ENCODE data around the gene BMF. TPM values are rescaled to one million over a fixed set of nuclear protein-coding genes. Genes with fewer than 3 reads are reported as not detected.
A peak's percentile ranks its signal among the peaks of the same experiment; 100 is the strongest.

BMF gene
- total RNA-seq, 1 experiment from 2014 or later: 6.7 TPM

DNA sequence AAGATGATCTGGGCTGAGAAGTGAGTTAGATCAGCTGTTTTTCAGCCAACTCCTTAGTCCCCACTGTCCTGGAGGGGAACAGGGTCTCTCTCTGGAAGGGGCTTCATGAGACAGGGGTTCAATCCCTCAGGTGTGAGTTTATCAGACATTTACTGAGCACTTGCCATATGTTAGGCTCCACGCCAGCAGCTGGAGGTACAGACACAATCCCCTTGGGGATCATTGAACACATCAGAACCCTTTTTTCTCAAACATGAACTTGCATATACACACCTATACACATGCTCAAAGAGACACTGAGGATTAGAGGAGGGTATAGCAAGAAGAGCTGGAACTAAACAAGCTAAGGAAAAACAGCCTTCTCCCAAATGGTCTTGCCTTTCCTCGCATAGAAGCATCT lies 5.5 kb upstream of the BMF start:
- no peaks in the 10 kb centered on the region for H3K36me3 ChIP-seq
- no peak overlapping the region for H3K27ac ChIP-seq
- no peak overlapping the region for H3K4me3 ChIP-seq
- 0 out of 2 replicates have a peak, but pooled peaks cover 6% of the 10 kb centered on the region for H3K4me1 ChIP-seq
- H3K27me3 ChIP-seq: no peaks in the 10 kb centered on the region
- no peaks in the 10 kb centered on the region for H3K9me3 ChIP-seq (replicated peaks)
- no peak for DNase-seq

DNA sequence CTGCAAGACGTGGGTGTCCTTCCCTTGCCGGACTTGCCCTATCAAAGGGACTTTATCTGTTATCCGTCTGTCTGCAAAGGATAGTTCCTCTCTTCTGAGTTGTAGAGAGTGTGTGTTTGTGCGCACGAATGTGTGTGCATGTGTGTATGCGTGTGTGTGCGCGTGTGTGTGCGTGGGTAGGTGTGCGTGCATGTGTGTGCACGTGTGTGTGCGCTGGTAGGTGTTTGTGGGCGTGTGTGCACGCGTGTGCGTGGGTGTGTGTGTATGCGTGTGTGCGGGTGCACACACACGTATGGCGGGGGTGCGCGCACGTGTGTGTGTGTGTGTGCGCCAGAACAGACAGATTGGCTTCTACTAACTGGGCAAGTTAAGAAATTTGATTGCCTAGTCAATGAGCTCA lies 4.1 kb upstream of the BMF start:
- H3K27ac ChIP-seq: no peak overlapping the region

DNA sequence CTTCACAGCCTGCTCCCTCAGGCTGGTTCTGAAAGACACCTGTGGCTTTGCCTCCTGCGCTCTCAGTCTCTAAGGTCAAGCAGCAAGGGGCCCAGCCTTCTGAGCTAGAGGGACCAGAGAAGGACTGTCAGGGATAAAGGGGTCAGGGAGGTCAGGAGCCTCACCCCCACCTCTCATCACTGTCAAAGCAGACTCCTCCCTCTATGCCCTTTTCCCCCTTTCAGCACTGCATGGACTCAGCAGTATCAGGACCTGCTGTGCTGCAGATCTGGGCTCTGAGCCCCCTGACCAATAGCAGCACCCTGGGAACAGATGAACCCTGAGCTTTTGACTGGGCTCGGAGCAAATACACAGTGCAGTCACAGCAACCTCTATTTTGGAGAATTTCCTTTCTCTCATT lies 3.2 kb upstream of the BMF start:
- no peaks in the 10 kb centered on the region for H3K27me3 ChIP-seq
- no peaks in the 10 kb centered on the region for H3K36me3 ChIP-seq
- H3K9me3 ChIP-seq (replicated peaks): no peaks in the 10 kb centered on the region
- no peak overlapping the region for H3K27ac ChIP-seq
- no peak for DNase-seq
- peaks cover 15% of the 10 kb centered on the region for H3K4me1 ChIP-seq
- H3K4me3 ChIP-seq: no peak overlapping the region

More for the DNA sequence above, 4.1 kb upstream of the BMF start:
- H3K27me3 ChIP-seq: no peaks in the 10 kb centered on the region
- no peak for DNase-seq
- no peak overlapping the region for H3K4me3 ChIP-seq
- peaks cover 6% of the 10 kb centered on the region; the same call in 1 of the 2 replicates for H3K4me1 ChIP-seq
- no peaks in the 10 kb centered on the region for H3K36me3 ChIP-seq
- no peaks in the 10 kb centered on the region for H3K9me3 ChIP-seq (replicated peaks)

DNA sequence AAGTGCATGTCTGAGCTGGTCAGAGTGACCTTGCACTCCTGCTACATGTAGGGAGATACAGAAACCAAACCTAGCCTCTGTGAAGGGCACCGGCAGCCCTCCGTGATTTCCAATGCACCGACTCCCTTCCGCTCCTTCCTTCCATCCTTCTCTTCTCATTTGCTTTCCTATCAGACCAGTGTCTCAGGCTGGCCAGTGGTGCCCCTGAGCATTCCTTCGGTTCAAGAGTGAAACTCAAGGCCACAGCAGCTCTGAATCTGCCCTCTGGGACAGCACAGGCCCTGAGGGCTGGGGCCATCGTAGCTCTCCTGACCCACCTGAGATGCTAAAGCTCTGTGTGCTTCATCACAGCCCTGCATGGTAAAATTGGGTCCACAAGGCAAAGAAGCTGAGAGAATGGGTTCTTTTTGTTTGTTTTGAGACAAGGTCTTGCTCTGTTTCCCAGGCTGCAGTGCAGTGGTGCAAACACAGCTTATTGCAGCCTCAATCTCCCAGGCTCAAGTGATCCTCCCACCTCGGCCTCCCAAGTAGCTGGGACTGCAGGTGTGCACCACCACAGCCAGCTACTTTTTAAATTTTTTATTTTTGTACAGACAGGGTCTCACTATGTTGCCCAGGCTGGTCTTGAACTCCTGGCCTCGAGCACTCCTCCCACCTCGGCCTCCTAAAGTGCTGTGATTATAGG lies 2.3 kb upstream of the BMF start:
- DNase-seq: no peak
- Histone ChIP-seq H3K4me1 (peaks cover 20% of the 10 kb centered on the region), H3K36me3 (no peaks in the 10 kb centered on the region), H3K27ac (no peak overlapping the region), H3K4me3 (no peak overlapping the region), H3K9me3 (replicated peaks) (no peaks in the 10 kb centered on the region), H3K27me3 (no peaks in the 10 kb centered on the region)

DNA sequence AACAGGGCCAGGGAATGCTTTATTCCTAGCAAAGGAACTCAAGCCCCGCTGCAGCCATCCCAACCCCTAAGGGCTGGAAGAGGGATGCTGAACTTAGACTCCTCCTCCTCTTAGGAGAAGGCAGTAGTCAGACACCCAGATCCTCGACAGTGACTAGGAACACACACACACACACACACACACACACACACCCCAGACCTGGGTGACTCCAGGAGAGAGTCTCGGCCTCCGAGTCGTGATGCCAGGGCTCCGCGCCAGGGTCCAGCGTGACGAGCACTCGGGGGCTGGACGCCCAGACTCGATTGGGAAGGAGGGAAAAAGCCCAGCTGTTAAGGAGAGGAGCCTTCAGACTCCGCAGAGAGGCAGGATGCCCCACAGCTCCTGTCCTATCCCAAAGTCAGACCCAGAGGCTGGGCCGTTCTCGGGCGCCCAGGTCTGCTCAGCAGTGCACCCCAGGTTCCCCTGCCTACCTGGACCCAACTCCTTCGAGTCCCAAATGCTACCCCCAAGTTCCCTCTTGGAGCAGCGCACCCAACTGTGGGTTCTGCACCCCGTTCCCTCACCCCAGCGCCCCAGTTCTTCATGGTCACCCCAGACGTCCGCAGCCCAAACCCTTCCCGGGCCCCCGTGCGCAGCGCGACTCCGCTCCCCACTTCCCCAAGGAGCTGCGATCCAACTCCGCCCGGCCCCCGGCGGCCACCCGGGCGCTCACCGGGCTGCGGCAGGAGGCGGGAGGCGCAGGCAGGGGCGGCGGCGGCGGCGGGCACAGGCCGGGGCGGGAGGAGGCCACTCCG lies 421 bp downstream of the BMF start:
- no peaks in the 10 kb centered on the region for H3K36me3 ChIP-seq
- peaks cover 37% of the 10 kb centered on the region for H3K4me1 ChIP-seq
- no peaks in the 10 kb centered on the region for H3K9me3 ChIP-seq (replicated peaks)
- peak; percentile 59 to 62 for DNase-seq
- peak overlapping the region; percentile 66 for H3K4me3 ChIP-seq
- H3K27ac ChIP-seq: peak overlapping the region; percentile 48
- no peaks in the 10 kb centered on the region for H3K27me3 ChIP-seq

DNA sequence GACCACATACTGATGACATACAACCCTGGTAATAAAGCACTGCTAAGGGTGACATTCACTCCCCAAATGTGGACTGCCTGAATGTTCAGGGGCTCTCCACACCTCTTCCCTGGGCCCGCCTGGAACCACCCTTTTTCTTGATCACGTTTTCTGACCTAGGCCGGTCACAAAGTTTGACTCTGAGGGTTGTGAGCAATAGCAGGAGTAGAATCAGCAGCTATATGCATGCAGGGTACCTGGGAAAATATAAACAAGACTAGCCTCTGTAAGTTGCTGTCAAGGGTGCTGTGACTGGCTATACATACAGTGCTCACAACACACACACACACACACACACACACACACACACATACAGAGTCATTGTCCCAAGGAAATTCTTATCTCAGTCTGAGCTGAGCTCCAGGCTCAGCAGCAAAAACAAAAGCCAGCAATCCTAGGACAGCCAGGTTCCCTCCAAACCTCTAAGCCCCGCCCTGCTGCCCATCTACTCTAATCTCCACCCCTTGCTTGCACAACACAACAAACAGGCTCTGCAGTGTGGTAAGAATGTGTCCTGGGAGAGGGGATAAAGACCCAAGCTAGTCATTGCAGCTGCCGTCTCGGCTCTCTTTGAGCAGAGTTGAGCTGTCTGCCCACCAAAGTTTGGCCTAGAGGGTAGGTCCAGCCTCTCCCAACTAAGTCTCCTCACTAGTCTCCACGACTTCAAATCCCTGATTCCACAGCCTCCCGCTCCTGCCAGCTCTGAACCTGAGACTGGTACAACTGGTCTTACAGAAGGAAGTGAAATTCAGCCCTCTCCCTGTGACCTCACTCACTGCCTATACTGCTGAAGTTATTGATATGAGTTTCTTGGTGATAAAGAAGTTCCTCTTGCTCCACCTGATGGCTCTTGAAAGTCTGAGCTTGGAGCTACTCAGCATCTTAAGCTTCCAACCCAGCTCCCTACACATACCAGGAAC lies 2.2 kb downstream of the BMF start:
- Histone ChIP-seq H3K4me3 (no peak overlapping the region), H3K36me3 (no peaks in the 10 kb centered on the region), H3K9me3 (replicated peaks) (no peaks in the 10 kb centered on the region), H3K27me3 (no peaks in the 10 kb centered on the region), H3K27ac (peak overlapping the region; percentile 1; the same call in 1 of the 2 replicates), H3K4me1 (peaks cover 50% of the 10 kb centered on the region)
- peak; percentile 87 to 92 for DNase-seq

DNA sequence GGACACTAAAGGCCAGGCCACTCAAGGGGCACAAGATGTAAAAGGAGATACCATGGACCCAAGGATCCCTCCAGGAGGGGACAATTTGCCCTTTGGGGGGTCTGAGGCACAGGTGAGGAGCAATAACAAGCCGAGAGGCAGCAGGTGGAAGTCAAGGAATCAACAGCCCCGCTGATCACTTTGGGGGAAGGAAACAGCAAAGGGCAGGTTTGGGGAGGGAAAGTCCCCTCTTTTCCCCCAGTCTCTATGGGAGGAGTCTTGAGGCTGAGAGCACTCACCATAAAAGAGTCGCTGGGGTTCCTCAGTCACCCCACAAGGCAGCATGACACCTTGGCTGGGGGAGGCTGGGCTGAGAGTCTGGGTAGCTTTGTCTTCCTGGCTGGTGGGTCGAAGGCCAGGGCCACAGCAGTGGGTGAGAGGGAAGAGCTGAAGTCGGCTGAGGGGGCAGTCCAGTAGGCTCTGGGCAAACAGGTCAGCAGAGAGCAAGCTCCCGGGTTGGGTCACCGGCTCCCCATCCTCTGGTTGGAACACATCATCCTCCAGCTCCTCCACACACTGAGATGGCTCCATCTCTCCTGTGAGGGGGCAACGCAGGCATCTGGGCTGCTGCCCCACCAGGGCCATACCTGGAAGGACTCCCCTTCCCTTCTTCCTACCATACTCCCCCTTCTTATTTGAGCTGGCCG lies 3.0 kb downstream of the BMF start:
- no peak for DNase-seq
- Histone ChIP-seq H3K36me3 (no peaks in the 10 kb centered on the region), H3K4me3 (no peak overlapping the region), H3K9me3 (replicated peaks) (no peaks in the 10 kb centered on the region), H3K27ac (peak overlapping the region; percentile 39; the same call in 1 of the 2 replicates), H3K4me1 (peaks cover 59% of the 10 kb centered on the region), H3K27me3 (no peaks in the 10 kb centered on the region)

DNA sequence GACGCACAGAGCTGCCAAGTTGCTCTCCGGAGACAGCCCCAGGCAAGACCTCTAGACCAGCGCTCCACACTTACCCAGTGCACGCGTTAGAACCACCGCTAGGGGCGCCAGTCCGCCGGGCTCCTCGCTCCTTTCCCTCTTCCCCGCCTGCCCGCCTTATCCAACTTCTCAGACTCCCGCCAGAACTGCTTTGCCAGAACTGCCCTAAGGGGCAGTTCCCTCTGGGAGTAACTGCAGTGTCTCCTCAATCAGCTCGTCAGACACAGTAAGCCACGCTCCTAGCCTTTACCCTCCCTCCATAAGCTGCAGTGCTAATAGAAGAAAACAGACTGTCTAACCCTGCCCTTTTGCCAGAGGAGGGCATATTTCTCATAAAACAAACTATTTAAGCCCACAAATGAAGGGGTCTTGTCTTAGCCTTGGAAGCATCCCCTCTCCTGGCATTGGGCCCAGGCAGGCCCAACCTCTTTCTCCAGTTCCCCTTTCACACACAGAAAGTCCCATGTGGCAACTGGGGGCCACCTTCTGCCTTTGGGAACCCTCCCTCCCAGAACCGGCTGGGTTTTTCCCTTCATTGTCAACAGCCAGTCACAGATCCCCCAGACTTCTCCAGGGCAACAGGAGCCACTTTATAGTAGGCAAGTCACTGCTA lies 3.7 kb downstream of the BMF start:
- peak; percentile 92 to 97 for DNase-seq
- H3K4me3 ChIP-seq: no peak overlapping the region
- H3K27ac ChIP-seq: peak overlapping the region; percentile 39
- H3K4me1 ChIP-seq: peaks cover 65% of the 10 kb centered on the region
- H3K9me3 ChIP-seq (replicated peaks): no peaks in the 10 kb centered on the region
- H3K27me3 ChIP-seq: no peaks in the 10 kb centered on the region
- no peaks in the 10 kb centered on the region for H3K36me3 ChIP-seq

DNA sequence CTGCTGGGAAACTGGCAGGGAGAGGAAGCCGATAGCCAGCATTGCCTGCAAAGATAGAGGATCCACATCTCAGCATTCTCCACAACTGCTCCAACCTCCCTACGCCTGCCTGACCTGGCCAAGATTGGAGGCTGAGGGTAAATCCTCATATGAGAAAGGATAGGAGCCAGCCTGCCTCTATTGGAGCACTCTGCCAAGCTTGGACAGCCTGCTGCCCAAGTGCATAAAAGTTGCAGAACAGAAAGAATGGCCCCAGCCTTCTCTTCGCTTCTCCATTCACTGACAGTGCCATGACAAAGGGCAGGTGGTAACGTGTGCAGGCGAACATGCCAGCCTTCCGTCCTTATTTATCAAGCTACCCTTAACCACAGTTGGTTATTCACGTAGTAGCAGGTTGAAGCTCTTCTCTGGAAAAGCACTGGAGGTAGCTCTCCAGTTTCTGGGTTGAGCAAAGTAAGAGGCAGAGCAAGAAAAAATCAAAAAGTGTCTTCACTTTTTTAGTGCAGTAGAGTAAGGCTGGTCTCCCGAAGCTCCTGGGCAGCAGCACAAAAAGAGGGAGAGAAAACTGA lies 4.3 kb downstream of the BMF start:
- no peaks in the 10 kb centered on the region for H3K9me3 ChIP-seq (replicated peaks)
- H3K4me3 ChIP-seq: no peak overlapping the region
- H3K27ac ChIP-seq: no peak overlapping the region

DNA sequence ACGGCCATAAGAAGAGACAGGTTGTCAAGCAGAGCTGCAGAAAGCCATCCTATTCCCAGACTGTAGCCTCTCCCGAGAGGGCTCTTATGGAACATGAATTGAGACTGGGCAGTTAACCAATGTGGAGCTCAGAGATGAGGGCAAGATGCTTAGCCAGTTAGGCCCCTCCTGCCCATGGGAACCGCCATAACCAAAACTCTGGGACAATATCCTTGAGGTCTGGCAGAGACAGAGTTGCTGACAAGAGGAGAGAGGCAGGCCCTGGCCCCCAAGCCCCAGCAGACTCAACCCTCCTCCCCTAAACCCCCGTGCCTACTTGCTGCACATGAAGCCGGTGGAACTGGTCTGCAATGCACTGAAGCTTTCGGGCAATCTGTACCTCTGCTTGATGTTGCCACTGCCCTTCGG lies 4.8 kb downstream of the BMF start:
- DNase-seq: no peak
- peak overlapping the region; percentile 54 for H3K27ac ChIP-seq
- no peaks in the 10 kb centered on the region for H3K27me3 ChIP-seq
- H3K4me3 ChIP-seq: peak overlapping the region; percentile 9
- H3K9me3 ChIP-seq (replicated peaks): no peaks in the 10 kb centered on the region
- no peaks in the 10 kb centered on the region for H3K36me3 ChIP-seq
- peaks cover 76% of the 10 kb centered on the region for H3K4me1 ChIP-seq

More for the DNA sequence above, 4.3 kb downstream of the BMF start:
- no peaks in the 10 kb centered on the region for H3K27me3 ChIP-seq
- no peak for DNase-seq
- H3K4me1 ChIP-seq: peaks cover 71% of the 10 kb centered on the region
- H3K36me3 ChIP-seq: no peaks in the 10 kb centered on the region

DNA sequence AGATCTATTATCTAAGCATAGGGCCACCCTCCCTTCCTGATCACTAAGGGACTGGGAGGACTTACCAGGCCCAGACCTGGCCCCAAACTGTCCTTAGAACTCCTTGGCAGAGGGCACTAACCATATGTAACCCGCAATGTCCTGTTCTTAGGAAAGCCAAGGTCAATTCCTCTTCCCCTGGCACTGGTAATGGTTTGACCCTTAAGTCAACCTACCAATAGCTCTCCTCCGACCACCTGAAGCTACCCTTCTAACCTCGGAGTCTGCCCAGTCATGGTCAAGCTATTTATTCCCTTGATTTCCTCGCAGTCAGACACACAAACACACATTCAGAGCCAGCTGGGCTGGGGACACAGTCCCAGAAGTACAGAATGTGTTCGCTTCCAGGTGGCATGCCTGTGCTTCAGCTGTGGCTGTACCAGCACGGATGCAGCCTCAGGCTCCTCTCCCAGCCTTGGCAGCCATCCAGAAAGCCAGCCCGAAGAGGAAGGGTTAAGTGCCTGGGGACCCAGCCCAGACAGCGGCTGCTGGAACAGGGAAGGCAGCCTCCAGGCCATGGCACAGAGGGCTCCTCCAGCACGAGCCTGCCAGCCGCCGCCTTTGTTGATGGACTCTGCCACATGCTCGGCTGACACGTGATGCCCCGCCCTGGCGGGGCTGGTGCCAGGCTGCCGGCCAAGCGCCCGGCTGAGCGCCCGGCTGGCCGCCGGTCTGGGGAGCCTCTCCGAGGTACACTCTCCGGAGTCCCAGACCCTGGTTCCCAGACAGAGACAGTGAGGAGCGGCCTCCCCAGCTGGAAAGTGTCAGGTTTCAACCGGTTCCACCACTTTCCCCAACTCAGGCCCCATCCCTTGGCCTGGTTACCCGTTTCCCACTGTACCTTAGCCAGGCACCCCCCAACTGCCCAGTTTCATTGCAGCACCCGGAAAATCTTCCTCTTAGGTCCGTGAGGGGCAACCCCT lies 5.5 kb downstream of the BMF start:
- H3K4me1 ChIP-seq: peaks cover 81% of the 10 kb centered on the region
- peak; percentile 97 for DNase-seq

DNA sequence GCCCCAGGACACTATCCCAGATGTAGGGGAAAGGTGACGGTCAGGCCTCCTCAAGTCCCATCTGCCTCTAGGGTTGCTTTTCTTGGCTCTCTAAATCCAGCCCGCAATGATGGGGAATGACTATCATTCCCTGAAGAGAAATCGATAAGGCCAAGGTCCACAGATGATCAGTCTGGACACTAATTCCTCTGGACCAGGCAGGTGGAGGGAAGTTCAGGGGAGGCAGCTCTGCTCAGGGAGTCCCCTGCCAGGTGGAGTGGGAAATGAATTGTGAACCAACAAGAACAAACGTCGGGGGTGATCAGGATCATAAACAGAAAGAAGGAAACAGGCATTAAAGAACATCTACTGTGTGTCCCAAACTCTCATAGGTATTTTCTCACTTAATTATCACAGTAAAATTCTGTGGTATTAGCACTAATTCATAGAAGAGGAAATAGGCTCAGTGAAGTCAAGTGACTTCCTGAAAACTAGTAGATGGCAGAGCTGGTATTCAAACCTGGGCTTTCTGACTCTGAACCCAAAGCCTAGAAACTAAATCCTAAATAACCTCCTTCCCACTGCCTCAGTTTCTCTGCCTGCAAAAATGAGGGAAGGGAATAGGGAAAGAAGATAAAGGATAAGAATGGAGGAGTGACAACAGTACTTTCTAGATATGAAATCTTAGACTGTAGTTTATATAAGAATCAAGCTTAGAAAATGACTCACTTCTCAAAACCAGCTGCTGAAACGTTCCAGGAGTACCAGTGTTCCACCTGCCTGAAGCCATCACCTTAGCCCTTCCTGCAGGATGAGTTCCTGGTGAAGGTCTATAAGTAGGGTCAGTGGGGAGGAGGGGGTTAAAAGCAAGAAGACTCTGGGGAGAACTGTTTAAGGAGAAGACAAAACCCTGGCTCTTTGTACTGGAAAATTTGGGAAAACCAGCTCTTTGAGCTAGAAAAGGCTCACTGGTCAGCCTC lies 7.5 kb downstream of the BMF start:
- no peak for DNase-seq
- H3K9me3 ChIP-seq (replicated peaks): no peaks in the 10 kb centered on the region
- H3K27ac ChIP-seq: no peak overlapping the region
- no peak overlapping the region for H3K4me3 ChIP-seq
- H3K36me3 ChIP-seq: no peaks in the 10 kb centered on the region
- no peaks in the 10 kb centered on the region for H3K27me3 ChIP-seq
- peaks cover 79% of the 10 kb centered on the region for H3K4me1 ChIP-seq

More for the DNA sequence above, 5.5 kb downstream of the BMF start:
- Histone ChIP-seq H3K36me3 (no peaks in the 10 kb centered on the region), H3K27me3 (no peaks in the 10 kb centered on the region), H3K27ac (peak overlapping the region; percentile 54), H3K9me3 (replicated peaks) (no peaks in the 10 kb centered on the region), H3K4me3 (peak overlapping the region; percentile 9)

All from SJCRH30 (cell line).